ENCODE measurements around the gene ADIPOR2. TPM values are rescaled to one million over a fixed set of nuclear protein-coding genes. Genes with fewer than 3 reads are reported as not detected.

The ADIPOR2 gene
- total and polyA plus RNA-seq, 3 donors from 2014 or later: 70.6 to 78.3 (median 75.1) TPM

- DNase-seq: no peak
- 80 to 82% methylated on average over 23 to 30 of the region's 38 CpGs for WGBS, 2 donors
- Histone ChIP-seq H3K27me3 (no peaks in the 10 kb centered on the region), H3K4me1 (no peaks in the 10 kb centered on the region), H3K36me3 (ENCODE audit: low read depth, missing control alignments) (no peaks in the 10 kb centered on the region), H3K27ac (no peak overlapping the region), H3K9me3 (no peaks in the 10 kb centered on the region), H3K4me3 (no peak overlapping the region)
- intact Hi-C loops (cut with DNase I; ENCODE audit: low total_unique reads): no loop called here
- TF ChIP-seq CTCF (IDR thresholded peaks at IDR 0.05): no peak
- TF ChIP-seq POLR2A (IDR thresholded peaks at IDR 0.05): no peak
These were observed 137.2 kb downstream of the ADIPOR2 start for GRCh38 chr12:1827826-1828805.

- Histone ChIP-seq H3K27me3 (no peaks in the 10 kb centered on the region), H3K9me3 (no peaks in the 10 kb centered on the region), H3K27ac (no peak overlapping the region), H3K4me1 (no peaks in the 10 kb centered on the region), H3K36me3 (ENCODE audit: low read depth, missing control alignments) (no peaks in the 10 kb centered on the region), H3K4me3 (no peak overlapping the region)
- no peak for TF ChIP-seq CTCF (IDR thresholded peaks at IDR 0.05)
- no peak for TF ChIP-seq POLR2A (IDR thresholded peaks at IDR 0.05)
- WGBS, 2 donors: 83 to 89% methylated on average over 16 of the region's 16 CpGs
- intact Hi-C loops (cut with DNase I; ENCODE audit: low total_unique reads): no loop called here
- no peak for DNase-seq
These were observed 138.0 kb downstream of the ADIPOR2 start for GRCh38 chr12:1828856-1829255.

- H3K36me3 ChIP-seq (ENCODE audit: low read depth, missing control alignments): no peaks in the 10 kb centered on the region
- no peaks in the 10 kb centered on the region for H3K27me3 ChIP-seq
- TF ChIP-seq CTCF (IDR thresholded peaks at IDR 0.05) (no peak), POLR2A (IDR thresholded peaks at IDR 0.05) (no peak)
- intact Hi-C loops (cut with DNase I; ENCODE audit: low total_unique reads): no loop called here
- WGBS, 2 donors: 79 to 90% methylated on average over 10 to 11 of the region's 11 CpGs
- DNase-seq: no peak
- no peaks in the 10 kb centered on the region for H3K9me3 ChIP-seq
- no peak overlapping the region for H3K27ac ChIP-seq
- H3K4me1 ChIP-seq: no peaks in the 10 kb centered on the region
- no peak overlapping the region for H3K4me3 ChIP-seq
These were observed 138.5 kb downstream of the ADIPOR2 start for GRCh38 chr12:1829306-1829900.

GRCh38 chr12:1830401-1830845 is 139.6 kb downstream of the ADIPOR2 start:
- TF ChIP-seq POLR2A (IDR thresholded peaks at IDR 0.05) (no peak), CTCF (IDR thresholded peaks at IDR 0.05) (no peak)
- no peak for DNase-seq
- 39 to 42% methylated on average over 3 of the region's 3 CpGs for WGBS, 2 donors
- Histone ChIP-seq H3K4me3 (no peak overlapping the region), H3K27me3 (no peaks in the 10 kb centered on the region), H3K4me1 (no peaks in the 10 kb centered on the region), H3K27ac (no peak overlapping the region), H3K36me3 (ENCODE audit: low read depth, missing control alignments) (no peaks in the 10 kb centered on the region), H3K9me3 (no peaks in the 10 kb centered on the region)
- intact Hi-C loops (cut with DNase I; ENCODE audit: low total_unique reads): no loop called here

Measured in testis (tissue), 3 donors.